ENCODE data around the gene SH3BP4. TPM values are rescaled to one million over a fixed set of nuclear protein-coding genes. Genes with fewer than 3 reads are reported as not detected.

SH3BP4 gene
- total RNA-seq, 1 donor from 2014 or later, result 36.7 TPM

- peak in 1 of 3 experiments; percentile 11 for TF ChIP-seq CTCF (IDR thresholded peaks at IDR 0.05)
- Histone ChIP-seq H3K4me3 (no peak overlapping the region), H3K27me3 (no peaks in the 10 kb centered on the region), H3K36me3 (no peaks in the 10 kb centered on the region), H3K9me3 (no peaks in the 10 kb centered on the region), H3K4me1 (peaks cover 3 to 38% of the 10 kb centered on the region in 2 donors), H3K27ac (peak overlapping the region; percentile 5 to 45)
- intact Hi-C loops (cut with DNase I), result loop anchor here (10.0 kb wide), 1 partner anchor 112 kb away; no protein-coding TSS in a partner anchor
- peak in 1 of 2 donors; percentile 66 for DNase-seq (ENCODE audit: low spot score in 2 of 2)
Measured at GRCh38 chr2:234996069-234996940, 44.5 kb downstream of the SH3BP4 start.

GRCh38 chr2:234996941-234997270, 45.1 kb downstream of the SH3BP4 start:
- H3K27me3 ChIP-seq, result no peaks in the 10 kb centered on the region
- no peak overlapping the region for H3K4me3 ChIP-seq
- H3K4me1 ChIP-seq, result peaks cover 3 to 35% of the 10 kb centered on the region in 2 donors
- no peaks in the 10 kb centered on the region for H3K9me3 ChIP-seq
- H3K27ac ChIP-seq, result peak overlapping the region; percentile 5 to 45
- no peak for TF ChIP-seq CTCF (IDR thresholded peaks at IDR 0.05)
- no peaks in the 10 kb centered on the region for H3K36me3 ChIP-seq
- intact Hi-C loops (cut with DNase I), result loop anchor here (10.0 kb wide), 1 partner anchor 112 kb away; no protein-coding TSS in a partner anchor
- DNase-seq (ENCODE audit: low spot score in 2 of 2), result no peak

- no peaks in the 10 kb centered on the region for H3K9me3 ChIP-seq
- DNase-seq (ENCODE audit: low spot score in 2 of 2), result no peak
- H3K36me3 ChIP-seq, result no peaks in the 10 kb centered on the region
- TF ChIP-seq CTCF (IDR thresholded peaks at IDR 0.05), result no peak
- H3K4me3 ChIP-seq, result no peak overlapping the region
- intact Hi-C loops (cut with DNase I), result loop anchor here (10.0 kb wide), 1 partner anchor 113 kb away; no protein-coding TSS in a partner anchor
- no peaks in the 10 kb centered on the region for H3K27me3 ChIP-seq
- H3K4me1 ChIP-seq, result peaks cover 3 to 30% of the 10 kb centered on the region in 2 donors
- H3K27ac ChIP-seq, result peak overlapping the region in 1 of 2 donors; percentile 45
Measured at GRCh38 chr2:234997389-234997788, 45.6 kb downstream of the SH3BP4 start.

- peaks cover 0 to 24% of the 10 kb centered on the region in 2 donors for H3K4me1 ChIP-seq
- H3K4me3 ChIP-seq, result no peak overlapping the region
- no peaks in the 10 kb centered on the region for H3K27me3 ChIP-seq
- no peak overlapping the region for H3K27ac ChIP-seq
- H3K9me3 ChIP-seq, result no peaks in the 10 kb centered on the region
- no peak for DNase-seq (ENCODE audit: low spot score in 2 of 2)
- intact Hi-C loops (cut with DNase I), result loop anchor here (10.0 kb wide), 1 partner anchor 114 kb away; no protein-coding TSS in a partner anchor
- H3K36me3 ChIP-seq, result no peaks in the 10 kb centered on the region
- no peak for TF ChIP-seq CTCF (IDR thresholded peaks at IDR 0.05)
Measured at GRCh38 chr2:234998404-234999211, 46.8 kb downstream of the SH3BP4 start.

GRCh38 chr2:234999740-235000425, 48.1 kb downstream of the SH3BP4 start:
- no peak overlapping the region for H3K27ac ChIP-seq
- no peaks in the 10 kb centered on the region for H3K9me3 ChIP-seq
- no peak for DNase-seq (ENCODE audit: low spot score in 2 of 2)
- TF ChIP-seq CTCF (IDR thresholded peaks at IDR 0.05), result no peak
- no peaks in the 10 kb centered on the region for H3K27me3 ChIP-seq
- H3K36me3 ChIP-seq, result no peaks in the 10 kb centered on the region
- peaks cover 0 to 18% of the 10 kb centered on the region in 2 donors for H3K4me1 ChIP-seq
- intact Hi-C loops (cut with DNase I), result loop anchor here (10.0 kb wide), 1 partner anchor 115 kb away; no protein-coding TSS in a partner anchor
- H3K4me3 ChIP-seq, result no peak overlapping the region
